Measurements from ENCODE around the gene RALGAPA2.

DNA sequence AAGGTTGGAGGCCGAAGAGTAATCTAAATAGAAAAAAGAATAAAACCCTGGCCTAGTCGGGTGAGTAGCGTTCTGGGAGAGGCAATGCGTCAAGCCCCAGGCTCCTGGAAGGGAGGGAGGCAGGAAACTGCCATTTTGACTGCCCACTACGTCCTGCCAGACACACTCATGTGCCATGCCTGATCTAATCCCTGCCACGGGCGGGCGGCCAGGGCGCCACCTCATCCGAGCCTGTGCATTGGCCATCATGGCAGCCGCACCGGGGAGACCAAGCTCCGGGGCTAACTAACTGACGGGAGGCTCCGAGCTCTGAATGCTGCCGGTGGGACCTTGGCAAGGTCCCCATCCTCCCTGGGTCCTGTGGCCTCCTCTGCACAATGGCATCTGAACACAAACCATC is 275.8 kb downstream of the RALGAPA2 start:
- TF ChIP-seq GLIS3 (CRISPR knock-in tag; IDR thresholded peaks at IDR 0.05) (no peak), RARB (CRISPR knock-in tag; IDR thresholded peaks at IDR 0.05) (no peak), ZNF8 (CRISPR knock-in tag; IDR thresholded peaks at IDR 0.05) (no peak), ZNF565 (CRISPR knock-in tag; conservative IDR thresholded peaks at IDR 0.05; ENCODE audit: low read depth) (no peak), ZC3H10 (CRISPR knock-in tag; IDR thresholded peaks at IDR 0.05) (no peak), ARNTL (CRISPR knock-in tag; IDR thresholded peaks at IDR 0.05; ENCODE audit: borderline replicate concordance, low read depth) (no peak), ESRRG (CRISPR knock-in tag; IDR thresholded peaks at IDR 0.05) (no peak), ZFP3 (CRISPR knock-in tag; IDR thresholded peaks at IDR 0.05) (no peak), ISL1 (CRISPR knock-in tag; IDR thresholded peaks at IDR 0.05) (no peak)
- TF ChIP-seq, protein P1, sequence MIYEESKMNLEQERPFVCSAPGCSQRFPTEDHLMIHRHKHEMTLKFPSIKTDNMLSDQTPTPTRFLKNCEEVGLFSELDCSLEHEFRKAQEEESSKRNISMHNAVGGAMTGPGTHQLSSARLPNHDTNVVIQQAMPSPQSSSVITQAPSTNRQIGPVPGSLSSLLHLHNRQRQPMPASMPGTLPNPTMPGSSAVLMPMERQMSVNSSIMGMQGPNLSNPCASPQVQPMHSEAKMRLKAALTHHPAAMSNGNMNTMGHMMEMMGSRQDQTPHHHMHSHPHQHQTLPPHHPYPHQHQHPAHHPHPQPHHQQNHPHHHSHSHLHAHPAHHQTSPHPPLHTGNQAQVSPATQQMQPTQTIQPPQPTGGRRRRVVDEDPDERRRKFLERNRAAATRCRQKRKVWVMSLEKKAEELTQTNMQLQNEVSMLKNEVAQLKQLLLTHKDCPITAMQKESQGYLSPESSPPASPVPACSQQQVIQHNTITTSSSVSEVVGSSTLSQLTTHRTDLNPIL (CRISPR knock-in tag; IDR thresholded peaks at IDR 0.05; ENCODE audit: low read depth) = no peak
- TF ChIP-seq, protein P2, sequence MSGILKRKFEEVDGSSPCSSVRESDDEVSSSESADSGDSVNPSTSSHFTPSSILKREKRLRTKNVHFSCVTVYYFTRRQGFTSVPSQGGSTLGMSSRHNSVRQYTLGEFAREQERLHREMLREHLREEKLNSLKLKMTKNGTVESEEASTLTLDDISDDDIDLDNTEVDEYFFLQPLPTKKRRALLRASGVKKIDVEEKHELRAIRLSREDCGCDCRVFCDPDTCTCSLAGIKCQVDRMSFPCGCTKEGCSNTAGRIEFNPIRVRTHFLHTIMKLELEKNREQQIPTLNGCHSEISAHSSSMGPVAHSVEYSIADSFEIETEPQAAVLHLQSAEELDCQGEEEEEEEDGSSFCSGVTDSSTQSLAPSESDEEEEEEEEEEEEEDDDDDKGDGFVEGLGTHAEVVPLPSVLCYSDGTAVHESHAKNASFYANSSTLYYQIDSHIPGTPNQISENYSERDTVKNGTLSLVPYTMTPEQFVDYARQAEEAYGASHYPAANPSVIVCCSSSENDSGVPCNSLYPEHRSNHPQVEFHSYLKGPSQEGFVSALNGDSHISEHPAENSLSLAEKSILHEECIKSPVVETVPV (CRISPR knock-in tag; IDR thresholded peaks at IDR 0.05) = no peak
- TF ChIP-seq, protein P3, sequence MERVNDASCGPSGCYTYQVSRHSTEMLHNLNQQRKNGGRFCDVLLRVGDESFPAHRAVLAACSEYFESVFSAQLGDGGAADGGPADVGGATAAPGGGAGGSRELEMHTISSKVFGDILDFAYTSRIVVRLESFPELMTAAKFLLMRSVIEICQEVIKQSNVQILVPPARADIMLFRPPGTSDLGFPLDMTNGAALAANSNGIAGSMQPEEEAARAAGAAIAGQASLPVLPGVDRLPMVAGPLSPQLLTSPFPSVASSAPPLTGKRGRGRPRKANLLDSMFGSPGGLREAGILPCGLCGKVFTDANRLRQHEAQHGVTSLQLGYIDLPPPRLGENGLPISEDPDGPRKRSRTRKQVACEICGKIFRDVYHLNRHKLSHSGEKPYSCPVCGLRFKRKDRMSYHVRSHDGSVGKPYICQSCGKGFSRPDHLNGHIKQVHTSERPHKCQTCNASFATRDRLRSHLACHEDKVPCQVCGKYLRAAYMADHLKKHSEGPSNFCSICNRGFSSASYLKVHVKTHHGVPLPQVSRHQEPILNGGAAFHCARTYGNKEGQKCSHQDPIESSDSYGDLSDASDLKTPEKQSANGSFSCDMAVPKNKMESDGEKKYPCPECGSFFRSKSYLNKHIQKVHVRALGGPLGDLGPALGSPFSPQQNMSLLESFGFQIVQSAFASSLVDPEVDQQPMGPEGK (CRISPR knock-in tag; IDR thresholded peaks at IDR 0.05; ENCODE audit: borderline replicate concordance) = no peak
- TF ChIP-seq, protein P4, sequence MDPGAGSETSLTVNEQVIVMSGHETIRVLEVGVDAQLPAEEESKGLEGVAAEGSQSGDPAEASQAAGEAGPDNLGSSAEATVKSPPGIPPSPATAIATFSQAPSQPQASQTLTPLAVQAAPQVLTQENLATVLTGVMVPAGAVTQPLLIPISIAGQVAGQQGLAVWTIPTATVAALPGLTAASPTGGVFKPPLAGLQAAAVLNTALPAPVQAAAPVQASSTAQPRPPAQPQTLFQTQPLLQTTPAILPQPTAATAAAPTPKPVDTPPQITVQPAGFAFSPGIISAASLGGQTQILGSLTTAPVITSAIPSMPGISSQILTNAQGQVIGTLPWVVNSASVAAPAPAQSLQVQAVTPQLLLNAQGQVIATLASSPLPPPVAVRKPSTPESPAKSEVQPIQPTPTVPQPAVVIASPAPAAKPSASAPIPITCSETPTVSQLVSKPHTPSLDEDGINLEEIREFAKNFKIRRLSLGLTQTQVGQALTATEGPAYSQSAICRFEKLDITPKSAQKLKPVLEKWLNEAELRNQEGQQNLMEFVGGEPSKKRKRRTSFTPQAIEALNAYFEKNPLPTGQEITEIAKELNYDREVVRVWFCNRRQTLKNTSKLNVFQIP (CRISPR knock-in tag; IDR thresholded peaks at IDR 0.05; ENCODE audit: borderline replicate concordance, low read depth) = no peak
